GM12875 (cell line): Measurements from ENCODE around the gene NRG3.

Experiments
- H3K4me3 ChIP-seq: one replicate; pipeline ENCODE4 v1.5.1; 2011; ENCODE audit warnings: low read depth, low read length, control low read depth
- TF ChIP-seq, protein P1 (sequence below): IDR thresholded peaks from 2 replicates; pipeline ENCODE4 v1.5.1; 2011; ENCODE audit warnings: low read depth, mild to moderate bottlenecking, control low read depth, inconsistent platforms, low read length, moderate library complexity, borderline replicate concordance; ENCODE audit not compliant: insufficient read depth

Gene NRG3

GRCh38 chr10:82294874-82295378 is 419.9 kb downstream of the NRG3 start:
- no peak overlapping the region for H3K4me3 ChIP-seq
- TF ChIP-seq, protein P1, sequence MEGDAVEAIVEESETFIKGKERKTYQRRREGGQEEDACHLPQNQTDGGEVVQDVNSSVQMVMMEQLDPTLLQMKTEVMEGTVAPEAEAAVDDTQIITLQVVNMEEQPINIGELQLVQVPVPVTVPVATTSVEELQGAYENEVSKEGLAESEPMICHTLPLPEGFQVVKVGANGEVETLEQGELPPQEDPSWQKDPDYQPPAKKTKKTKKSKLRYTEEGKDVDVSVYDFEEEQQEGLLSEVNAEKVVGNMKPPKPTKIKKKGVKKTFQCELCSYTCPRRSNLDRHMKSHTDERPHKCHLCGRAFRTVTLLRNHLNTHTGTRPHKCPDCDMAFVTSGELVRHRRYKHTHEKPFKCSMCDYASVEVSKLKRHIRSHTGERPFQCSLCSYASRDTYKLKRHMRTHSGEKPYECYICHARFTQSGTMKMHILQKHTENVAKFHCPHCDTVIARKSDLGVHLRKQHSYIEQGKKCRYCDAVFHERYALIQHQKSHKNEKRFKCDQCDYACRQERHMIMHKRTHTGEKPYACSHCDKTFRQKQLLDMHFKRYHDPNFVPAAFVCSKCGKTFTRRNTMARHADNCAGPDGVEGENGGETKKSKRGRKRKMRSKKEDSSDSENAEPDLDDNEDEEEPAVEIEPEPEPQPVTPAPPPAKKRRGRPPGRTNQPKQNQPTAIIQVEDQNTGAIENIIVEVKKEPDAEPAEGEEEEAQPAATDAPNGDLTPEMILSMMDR: no peak

DNA sequence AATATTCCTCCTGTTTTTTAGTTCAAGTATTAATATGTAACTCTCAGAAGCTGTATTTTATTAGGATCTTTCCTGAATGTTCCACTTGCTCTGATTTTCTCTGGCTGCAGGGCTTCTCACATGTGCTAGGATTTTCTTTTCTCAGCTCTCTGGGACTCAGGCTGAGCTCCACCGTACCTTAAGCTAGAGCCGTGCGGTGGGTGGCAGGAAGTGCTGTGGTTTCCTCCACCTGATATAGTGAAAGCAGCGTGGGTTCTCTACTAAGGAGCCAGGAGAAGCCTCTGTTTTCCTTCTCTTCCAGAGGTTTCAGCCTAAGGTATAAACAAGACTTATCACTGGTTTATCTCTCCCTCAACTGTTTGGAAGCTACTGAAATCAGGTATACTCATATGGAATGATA is 433.6 kb downstream of the NRG3 start:
- TF ChIP-seq, protein P1: no peak
- H3K4me3 ChIP-seq: no peak overlapping the region

- TF ChIP-seq, protein P1: no peak
Measured at GRCh38 chr10:82310839-82311238, 435.8 kb downstream of the NRG3 start.

GRCh38 chr10:82313401-82313800 is 438.4 kb downstream of the NRG3 start:
- TF ChIP-seq, protein P1: no peak
- no peak overlapping the region for H3K4me3 ChIP-seq

More at GRCh38 chr10:82310839-82311238, 435.8 kb downstream of the NRG3 start:
- H3K4me3 ChIP-seq: no peak overlapping the region

GRCh38 chr10:82318534-82318933 is 443.5 kb downstream of the NRG3 start:
- TF ChIP-seq, protein P1: no peak
- no peak overlapping the region for H3K4me3 ChIP-seq

GRCh38 chr10:82319074-82319473 is 444.1 kb downstream of the NRG3 start:
- TF ChIP-seq, protein P1: no peak
- H3K4me3 ChIP-seq: no peak overlapping the region

- H3K4me3 ChIP-seq: no peak overlapping the region
- TF ChIP-seq, protein P1: no peak
Measured at GRCh38 chr10:82319562-82319961, 444.6 kb downstream of the NRG3 start.
